GM18873 (cell line): ENCODE measurements around the gene LCN1.

ENCODE experiments used
- ATAC-seq: cut with Tn5 transposase; IDR thresholded peaks from one replicate; pipeline ENCODE4 v1.9.1; 2021; ENCODE audit warnings: mild to moderate bottlenecking, moderate library complexity, moderate number of reproducible peaks; ENCODE audit not compliant: unreplicated experiment, low FRiP score

Gene LCN1

DNA sequence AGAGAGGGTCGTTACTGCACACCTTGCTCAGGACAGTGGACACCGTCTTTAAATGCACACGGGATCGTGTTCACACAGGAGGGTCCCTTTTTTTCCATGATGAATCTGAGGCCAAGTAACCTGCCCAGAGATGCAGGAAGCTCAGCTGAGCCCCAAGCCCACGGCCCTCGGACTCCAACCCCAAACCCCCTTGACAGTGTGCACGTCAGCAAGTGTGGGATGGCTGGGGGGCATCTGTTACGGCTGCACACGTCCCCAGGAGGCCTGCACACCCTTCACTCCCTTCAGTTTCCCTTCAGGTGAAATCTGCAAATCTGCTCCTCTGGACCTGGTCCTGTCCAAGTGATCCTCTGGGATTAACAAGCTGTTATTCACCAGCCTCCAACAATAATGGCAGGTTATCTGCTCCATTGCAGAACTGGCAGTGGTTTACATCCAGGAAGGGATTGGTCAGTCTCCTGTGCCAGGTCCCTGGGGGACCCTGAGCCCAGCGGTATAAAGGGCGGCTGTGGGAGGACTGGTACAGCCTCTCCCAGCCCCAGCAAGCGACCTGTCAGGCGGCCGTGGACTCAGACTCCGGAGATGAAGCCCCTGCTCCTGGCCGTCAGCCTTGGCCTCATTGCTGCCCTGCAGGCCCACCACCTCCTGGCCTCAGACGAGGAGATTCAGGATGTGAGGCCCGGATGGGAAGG is at the start of gene LCN1:
Gene LCN1, plus strand, starts transcription at position 525 of the 692 bp plus-strand sequence. Its CDS starts 58 bp downstream, at position 583.
- no peak for ATAC-seq

DNA sequence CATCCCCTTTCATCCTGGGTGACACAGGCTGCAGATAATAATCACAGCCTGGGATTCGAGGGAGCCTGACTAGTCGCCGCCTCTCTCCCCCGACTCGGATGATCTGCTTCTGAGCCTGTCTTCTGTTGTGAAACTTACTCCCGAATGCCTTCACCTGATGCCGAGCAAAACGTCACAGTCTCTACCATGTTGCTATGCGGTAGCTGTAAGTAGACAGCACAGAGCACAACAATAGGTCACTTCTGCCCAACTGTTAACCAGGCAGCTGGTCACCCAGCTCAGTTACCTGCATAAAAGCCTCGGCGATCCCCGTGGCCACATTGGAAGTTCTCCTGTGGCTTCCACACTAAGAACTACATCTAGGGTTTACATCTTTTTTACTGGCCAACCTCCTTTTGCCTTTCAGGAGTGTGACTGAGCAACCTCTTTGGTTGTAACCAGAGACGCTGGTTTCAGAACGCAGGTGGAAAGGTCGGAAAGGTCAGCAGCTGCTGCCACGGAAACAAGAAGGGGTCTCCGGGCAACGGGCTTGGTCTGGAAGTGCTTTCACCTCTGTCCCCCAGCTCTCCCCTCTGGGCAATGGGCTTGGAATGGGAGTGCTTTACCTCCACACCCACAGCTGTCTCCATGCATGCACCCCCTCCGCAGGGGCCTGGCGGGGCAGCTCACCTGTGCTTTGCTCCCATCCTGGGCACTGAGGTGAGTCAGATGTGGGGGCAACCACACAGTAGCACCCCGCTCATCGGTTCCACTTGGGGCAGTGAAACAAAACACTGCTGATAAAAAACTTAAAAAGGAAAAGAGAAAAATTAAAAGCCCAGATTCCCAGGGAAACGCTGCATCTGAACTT is 49.2 kb upstream of the LCN1 start:
- ATAC-seq = no peak

DNA sequence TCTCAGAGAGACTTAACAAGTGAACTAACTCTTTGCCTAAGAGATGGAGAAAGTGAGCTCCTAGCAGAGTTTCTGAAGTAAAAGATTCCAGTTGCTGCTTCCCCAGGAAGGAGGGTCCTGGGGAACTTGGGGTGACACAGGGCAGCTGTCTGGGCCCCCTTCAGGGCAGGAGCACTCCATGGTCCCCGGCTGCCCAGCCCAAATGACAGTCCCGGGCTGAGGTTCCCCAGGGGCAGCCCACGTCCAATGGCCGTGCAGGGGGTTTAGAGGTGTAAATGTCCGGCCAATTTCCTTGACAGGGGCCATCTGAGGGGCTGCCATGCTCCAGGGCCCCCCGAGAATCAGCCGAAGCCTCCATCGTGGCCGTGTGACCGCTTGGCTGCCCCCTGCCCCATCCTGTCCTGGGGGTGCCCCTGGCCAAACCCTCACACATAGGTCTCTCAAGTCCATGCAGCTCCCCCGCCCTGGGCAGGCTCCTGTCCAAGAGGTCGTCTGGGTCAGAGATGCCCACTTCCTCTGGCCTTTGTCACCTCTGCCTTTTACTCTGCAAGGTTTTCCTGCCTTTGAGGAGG is 47.2 kb upstream of the LCN1 start:
- ATAC-seq = no peak

DNA sequence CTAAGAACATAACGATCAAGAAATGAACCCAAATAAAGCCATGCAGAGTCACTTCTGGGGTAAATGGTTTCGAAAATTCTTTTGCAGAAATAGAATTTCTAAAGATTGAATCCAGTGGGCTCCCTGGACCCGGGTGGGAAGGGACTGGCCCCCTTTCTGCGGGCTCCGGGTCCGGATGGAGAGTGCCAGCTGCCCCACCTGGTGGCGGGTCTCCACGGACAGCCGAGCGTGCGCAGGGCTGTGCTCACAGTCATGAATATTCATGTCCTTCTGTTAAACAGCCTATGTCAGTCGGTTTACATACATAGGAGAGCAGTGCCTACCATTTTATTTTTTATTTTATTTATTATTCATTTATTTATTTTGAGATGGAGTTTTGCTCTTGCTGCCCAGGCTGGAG is 46.3 kb upstream of the LCN1 start:
- ATAC-seq = no peak

DNA sequence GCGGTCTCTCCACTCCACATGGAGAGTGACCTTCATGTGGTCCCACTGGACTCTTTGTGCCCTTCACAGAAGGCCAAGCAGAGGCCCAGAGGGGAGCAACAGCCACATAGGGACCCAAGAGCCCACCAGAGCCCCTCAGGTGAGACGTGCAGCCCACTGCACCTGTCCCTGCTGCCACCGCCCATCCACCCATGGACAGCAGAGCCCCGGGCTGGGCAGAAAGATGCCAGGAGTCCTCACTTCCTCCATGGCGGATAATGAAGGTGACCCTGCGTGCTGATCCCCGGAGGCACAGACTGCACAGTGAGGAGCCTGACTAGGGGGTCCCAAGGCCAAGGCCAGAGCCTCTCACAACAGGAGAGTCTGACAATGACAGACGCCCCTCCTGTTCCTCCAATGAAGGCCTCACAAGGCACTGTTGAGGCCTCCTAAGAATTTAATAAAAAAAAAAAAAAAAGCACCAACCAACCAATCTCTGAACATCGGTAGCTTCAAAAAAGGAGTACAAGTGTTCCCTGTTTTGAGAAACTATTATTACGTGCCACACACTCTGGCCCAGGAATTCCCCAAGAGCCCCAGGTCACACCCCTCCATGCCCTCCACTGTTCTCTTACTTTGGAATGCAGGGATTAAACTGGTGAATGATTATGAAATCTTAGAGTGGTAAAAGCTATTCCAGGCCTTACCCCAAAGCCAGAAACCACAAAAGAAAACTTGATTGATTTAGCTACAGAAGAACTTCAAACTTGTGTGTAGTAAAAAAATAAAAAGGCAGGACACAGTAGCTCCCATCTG is 44.5 kb upstream of the LCN1 start:
- ATAC-seq = no peak

DNA sequence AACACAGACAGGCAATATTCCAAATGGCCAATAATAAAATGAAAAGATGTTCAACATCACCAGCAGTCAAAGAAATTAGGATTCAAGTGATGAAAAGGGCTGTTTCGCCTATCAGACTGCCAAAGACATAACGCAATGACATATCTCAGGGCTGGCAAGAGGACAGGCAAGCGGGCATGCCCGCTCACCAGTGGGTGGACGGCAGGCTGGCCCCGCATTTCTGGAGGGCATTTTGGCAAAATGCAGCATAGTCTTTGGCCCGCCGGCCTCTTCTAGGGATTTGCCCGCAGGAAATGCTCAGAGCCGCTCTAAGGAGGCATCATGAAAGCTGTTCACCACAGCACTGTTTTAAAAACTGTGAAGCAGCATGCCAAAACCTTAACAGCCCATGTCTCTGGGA is 43.0 kb upstream of the LCN1 start:
- no peak for ATAC-seq

DNA sequence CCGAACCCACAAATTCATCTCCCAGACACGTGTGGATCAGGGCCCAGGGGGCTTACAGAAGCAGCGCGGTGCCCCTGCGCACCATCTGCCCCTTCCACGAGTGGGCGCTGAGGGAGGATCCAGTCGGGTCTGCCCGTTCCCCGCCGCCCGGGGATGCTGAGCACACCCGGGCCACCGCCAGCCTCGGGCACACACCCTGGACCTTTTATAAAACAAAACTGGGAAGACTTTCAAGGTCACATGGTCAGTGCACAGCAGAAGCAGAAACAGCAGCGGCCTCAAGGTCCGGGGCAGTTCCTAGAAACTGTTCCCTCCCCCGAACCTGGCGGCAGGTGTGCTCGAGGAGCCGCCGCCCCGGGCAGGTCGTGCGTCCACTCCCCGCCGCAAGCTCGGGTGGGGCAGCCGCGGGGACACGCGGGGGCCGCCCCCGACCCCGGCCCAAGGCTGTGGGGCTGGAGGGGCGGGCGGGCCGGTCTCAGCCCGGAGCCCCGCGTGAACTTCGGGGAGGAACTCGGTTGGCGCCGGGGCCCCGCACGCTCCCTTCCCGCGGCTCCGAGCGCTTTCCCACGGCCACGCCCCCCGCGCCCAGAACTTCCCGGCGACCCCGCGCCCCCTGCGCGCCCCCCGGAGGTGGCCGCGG is 42.3 kb upstream of the LCN1 start:
- no peak for ATAC-seq

DNA sequence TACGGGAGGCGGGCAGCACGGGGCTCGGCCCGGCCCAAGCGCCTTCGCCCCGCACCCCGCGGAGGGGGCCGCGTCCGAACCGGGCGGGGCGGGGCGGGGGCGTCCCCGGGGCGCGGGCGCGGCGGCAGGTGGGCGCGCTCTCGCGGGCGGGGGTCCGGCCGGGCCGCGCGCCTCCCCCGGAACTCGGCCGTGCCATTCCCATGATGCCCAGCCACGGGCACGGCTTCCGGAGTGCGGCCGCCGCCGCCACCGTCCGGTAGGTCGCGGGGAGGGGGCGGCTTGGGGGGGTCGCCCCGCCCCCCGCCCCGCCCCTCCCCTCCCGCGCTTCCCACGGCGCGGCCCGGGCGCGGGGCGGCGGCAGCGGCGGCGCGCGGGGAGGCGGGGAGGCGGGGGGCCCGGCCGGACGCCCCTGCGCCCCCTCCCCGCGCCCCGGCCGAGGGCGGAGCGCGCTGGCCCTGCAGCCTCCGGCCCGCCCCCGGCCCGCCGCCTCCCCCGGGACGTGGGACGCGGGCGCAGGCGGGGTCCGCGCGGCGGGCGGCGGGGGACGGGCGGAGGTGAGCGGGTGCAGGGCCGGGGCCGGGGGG is 41.7 kb upstream of the LCN1 start, which contains the start of gene PPP1R26:
Gene PPP1R26, plus strand, starts transcription at position 314 of the 584 bp plus-strand sequence. CDS start 4,729 bp downstream, outside the sequence.
- no peak for ATAC-seq

DNA sequence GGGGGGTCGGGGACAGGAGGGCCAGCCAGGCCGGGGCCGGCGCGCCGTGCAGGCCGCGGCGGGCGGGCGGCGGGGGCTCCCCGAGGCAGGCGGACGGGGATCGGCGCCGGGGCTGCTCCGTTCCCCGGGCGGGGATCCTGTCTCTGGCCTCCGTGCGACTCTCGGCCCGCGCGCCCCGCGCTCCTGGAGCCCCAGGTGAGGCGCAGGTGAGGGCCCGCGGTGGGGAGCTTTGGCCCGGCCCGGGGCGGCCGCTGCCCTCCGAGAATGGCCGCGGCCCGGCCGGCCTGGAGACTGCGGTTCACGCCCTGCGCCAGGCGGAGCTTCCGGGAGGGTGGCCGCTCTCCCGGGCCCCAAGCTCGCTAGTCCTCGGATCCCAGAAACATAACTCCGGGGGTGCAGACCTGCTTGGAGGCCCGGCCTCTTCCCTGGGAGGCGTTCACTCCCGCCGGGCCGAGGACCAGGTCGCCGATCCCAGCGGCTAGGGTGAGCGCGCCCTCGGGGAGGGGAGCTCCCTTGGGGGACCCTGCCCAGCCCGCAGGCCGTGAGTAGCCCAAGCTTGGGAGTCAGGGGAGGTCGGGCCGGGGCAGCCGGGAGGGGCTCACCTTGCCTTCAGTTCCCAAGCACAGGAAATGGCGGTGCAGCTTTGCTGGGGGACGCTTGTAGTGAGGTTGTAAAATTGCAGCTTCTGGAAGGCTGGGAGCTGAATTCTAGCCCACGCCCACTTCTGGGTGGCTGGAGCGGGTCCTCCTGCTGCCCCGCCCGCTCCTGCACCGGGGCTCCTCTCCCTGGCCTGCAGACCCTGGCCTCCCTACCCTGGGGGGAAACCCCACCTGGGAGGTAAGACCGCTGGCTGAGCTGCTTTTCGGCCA is 40.9 kb upstream of the LCN1 start:
- ATAC-seq = no peak

DNA sequence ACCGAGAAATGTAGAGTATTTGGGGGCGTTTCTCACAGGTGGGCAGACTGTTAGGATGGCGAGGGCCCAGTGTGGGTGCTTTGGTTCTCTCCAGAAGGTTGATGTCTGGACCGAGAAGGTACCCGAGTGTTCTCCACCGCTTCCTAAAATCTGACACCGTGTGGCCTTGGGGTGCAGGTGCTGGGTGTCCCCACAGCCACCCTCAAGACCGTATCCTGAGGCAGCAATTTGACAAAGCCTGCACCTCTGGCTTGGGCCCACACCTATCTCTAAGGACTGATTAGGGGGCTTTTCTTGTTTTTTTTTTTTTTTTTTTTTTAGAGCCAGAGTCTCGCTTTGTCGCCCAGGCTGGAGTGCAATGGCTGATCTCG is 40.3 kb upstream of the LCN1 start:
- ATAC-seq = no peak

DNA sequence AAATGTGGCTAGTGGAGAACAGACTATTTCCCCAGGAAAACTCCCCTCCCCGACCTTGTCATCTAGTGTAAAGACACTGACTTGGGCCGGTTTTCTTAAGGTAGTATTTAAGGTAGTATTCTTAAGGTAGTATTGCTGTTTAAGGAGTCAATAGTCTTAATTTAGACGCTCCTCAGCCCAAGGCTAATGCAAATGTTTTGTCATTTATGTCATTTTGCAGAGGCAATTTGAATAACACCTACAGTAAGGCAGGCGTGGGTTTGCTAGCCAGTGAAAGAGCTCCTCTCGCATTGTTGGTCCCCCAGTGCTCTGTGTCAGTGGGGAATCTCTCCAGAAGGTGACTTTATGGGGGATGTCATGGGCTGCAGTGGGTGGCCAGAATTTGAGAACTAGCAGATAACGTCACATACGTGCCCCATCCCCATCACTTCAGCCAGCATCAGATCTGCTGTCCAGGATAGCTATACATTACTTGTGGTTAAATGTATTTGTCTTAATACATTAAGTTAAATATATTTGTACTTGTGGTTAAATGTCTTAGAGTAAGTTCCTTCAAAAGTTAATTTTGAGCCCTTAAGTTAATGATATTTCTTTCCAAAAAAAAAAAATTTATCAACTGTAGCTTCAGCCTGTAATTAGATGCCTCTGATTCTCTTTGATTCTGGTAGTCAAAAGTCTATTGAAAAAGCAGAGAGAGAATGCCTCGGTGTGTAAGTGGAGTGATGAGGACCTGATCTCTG is 39.1 kb upstream of the LCN1 start:
- ATAC-seq = no peak

DNA sequence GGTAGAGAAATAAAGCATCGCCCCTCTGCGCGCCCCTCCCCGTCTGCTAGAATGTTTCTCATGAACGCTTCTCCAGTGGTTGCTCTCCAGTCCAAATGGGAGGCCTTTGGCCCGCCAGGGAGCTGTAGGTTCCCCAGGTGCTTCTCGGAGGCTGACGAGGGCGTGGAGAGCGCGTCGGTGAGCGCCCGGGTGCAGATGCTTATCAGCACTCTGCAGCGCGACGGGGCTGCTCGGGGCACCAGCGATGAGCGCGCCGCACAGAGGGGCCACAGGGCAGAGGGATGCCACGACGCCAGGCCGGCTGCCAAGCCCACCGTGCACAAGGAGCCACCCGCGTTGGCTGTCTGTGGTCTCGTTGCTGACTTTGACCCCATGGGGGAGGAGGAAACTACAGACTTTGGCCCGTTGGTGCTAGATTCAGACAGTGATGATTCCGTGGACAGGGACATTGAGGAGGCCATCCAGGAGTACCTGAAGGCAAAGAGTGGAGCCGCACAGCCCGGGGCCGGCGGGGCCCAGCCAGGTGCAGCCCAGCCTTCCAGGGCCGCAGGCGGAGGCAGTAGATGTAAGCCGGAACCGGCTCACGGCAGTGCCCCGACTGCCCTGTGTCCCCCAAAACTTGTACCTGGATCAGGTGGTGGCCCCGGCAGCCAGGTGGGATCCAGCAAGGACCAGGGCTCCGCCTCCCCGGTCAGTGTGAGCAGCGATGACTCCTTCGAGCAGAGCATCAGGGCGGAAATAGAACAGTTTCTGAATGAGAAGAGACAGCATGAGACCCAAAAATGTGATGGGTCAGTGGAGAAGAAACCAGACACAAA is 36.6 kb upstream of the LCN1 start:
- ATAC-seq = no peak

DNA sequence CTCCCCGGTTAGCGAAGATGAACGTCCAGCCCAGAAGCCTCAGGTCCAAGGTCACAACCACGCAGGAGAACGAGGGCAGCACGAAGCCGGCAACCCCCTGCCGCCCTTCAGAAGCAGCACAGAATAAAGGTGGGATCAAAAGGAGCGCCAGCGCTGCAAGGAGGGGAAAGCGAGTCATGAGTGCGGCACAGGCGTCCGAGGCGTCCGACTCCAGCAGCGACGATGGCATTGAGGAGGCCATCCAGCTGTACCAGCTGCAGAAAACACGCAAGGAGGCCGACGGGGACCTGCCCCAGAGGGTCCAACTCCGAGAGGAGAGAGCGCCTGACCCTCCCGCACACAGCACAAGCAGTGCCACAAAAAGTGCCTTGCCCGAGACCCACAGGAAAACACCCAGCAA is 35.9 kb upstream of the LCN1 start:
- no peak for ATAC-seq

DNA sequence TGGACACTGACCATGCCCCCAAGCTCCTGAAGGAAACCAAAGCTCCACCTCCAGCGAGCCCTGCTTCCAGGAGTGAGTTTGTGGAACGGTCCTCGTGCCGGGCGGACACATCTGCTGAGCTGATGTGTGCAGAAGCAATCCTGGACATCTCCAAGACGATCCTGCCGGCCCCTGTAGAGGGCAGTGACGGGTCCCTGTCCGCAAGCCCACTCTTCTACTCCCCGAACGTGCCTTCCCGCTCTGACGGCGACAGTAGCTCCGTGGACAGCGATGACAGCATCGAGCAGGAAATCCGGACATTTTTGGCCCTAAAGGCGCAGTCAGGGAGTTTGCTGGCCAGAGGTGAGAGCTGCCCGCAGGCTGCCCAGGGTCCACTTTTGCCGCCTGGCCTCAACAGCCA is 35.4 kb upstream of the LCN1 start:
- no peak for ATAC-seq

DNA sequence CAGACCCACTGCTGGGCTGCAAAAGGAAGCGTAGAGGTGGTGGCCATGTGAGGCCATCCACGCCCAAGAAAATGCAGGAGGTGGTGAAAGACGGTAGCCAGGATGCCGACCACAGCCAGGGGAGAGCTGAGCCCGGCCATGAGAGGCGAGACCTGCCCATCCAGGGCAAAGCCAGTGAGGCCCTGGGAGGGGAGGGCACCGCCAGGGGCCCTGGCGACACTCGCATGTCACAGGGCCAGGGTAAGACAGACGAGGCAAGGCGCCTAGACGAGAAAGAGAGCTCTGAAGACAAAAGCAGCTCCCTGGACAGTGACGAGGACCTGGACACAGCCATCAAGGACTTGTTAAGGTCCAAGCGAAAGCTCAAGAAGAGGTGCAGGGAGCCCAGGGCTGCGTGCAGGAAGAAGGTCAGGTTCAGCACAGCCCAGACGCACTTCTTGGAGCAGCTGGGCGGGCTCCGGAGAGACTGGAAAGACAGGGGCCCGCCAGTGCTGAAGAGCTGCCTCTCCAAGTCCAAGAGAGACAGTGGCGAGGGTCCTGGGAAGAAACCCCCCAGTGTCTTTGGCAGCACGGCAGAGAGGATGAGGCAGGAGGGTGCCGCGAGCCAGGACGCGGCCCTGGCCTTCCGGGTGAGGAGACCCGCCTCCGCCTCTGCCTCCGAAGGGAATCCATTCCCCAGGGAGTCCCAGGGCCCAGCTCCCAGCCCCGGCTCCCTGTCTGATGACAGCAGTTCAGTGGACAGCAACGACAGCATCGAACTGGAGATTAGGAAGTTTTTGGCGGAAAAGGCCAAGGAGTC is 34.8 kb upstream of the LCN1 start:
- no peak for ATAC-seq

DNA sequence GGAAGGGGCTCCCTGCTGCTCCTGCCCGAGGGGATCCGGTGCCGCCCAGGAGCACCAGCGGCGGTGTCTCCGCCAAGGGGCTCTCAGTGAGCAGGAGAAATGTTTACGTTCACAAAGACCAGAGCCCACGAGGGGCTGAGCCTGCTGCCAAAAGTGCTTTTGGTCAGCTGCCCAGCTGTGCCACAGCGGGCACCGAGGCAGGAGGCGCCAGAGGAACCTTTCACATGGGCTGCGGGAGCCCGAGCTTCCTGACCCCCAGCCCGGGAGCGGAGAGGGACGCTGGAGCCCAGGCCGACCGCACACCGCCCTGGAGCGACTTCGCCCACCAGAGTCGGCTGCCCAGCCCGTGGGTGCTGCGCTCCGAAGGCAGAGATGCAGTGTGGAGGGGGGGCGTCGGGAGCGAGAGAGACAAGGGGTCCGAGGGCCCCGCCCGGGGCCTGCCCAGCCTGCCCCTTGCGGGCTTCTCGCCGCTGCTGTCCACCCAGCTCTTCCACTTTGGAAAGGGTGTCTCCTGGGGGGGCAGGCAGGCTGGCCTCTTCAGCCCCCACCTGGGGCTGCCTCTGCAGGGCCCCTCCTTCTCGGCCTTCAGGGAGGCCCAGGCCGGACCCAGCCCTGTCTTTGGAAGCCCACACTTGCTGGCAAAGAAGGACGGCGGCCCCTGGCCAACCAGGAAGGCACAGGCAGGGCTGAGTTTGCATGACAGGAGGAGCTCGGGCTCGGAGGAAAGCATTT is 33.8 kb upstream of the LCN1 start:
- ATAC-seq = no peak
